HepG2 (cell line): ENCODE results near the gene TBC1D7. TPM values are rescaled to one million over a fixed set of nuclear protein-coding genes. Genes with fewer than 3 reads are reported as not detected.

Source experiments
- ATAC-seq: fragments of 200-7000 bp; cut with Tn5 transposase; 3 replicates; pipeline ENCODE4 v1.9.1; 2020; ENCODE audit warnings: mild to moderate bottlenecking, moderate library complexity
- BruUV-seq: library from RNA; stranded (reverse); fragments of 400-500 nt; replicated peaks from 2 replicates; lab custom pipeline; 2021; lab: Mats Ljungman, UMichigan
- CTCF ChIA-PET: fragments of 300-600 bp; formaldehyde crosslinking; extraction: SDS; loops from one replicate; lab custom pipeline; 2021; ENCODE audit warnings: low total read pairs, inconsistent platforms, low intra/inter-chr PET ratio; lab: Yijun Ruan, JAX
- POLR2A ChIA-PET: fragments of 350-600 bp; sonication (Branson Sonifier 250); formaldehyde crosslinking; loops from one replicate; lab custom pipeline; 2020; ENCODE audit warnings: antibody characterized with exemption, inconsistent platforms; lab: Yijun Ruan, JAX
- DNase-seq: peaks from one replicate; pipeline ENCODE4 v3.0.0-alpha.2; 2015; ENCODE audit warnings: low spot score
- FAIRE-seq: peaks from 3 replicates; lab custom pipeline; 2011; peaks lifted over from hg19 to GRCh38; lab: Jason Lieb, UNC
- H2AFZ ChIP-seq: one replicate; pipeline ENCODE4 v1.6.1; 2011; ENCODE audit warnings: low read length, inconsistent platforms
- H3K27ac ChIP-seq: fragments of 300-600 bp; 3 replicates; pipeline ENCODE4 v1.8.0; 2011; ENCODE audit warnings: mixed run types, mild to moderate bottlenecking, mixed read lengths, low read length, inconsistent platforms; ENCODE audit not compliant: insufficient read depth; ENCODE audit errors: extremely low read length
- H3K27me3 ChIP-seq, 2 experiments: fragments of 200-600 bp in 1 of 2; 2 replicates in 1 of 2; 3 replicates in 1 of 2; pipeline versions ENCODE4 v1.6.0 to v1.8.0; 2011; ENCODE audit warnings: low read length in 2 of 2, mild to moderate bottlenecking in 2 of 2, moderate library complexity in 2 of 2, inconsistent platforms in 1 of 2; ENCODE audit not compliant: insufficient read depth in 2 of 2, control insufficient read depth in 1 of 2
- H3K36me3 ChIP-seq, 2 experiments: fragments of 200-600 bp in 1 of 2; replicated peaks in 1 of 2; 2 replicates in 1 of 2; 3 replicates in 1 of 2; pipeline versions ENCODE4 v1.5.1 to v1.8.0; 2011; ENCODE audit warnings: low read length in 2 of 2, inconsistent platforms in 1 of 2; ENCODE audit not compliant: insufficient read depth in 2 of 2, control insufficient read depth in 1 of 2
- H3K4me1 ChIP-seq: 2 replicates; pipeline ENCODE4 v1.5.1; 2012; ENCODE audit warnings: low read length, inconsistent platforms; ENCODE audit not compliant: insufficient read depth
- H3K4me2 ChIP-seq: 2 replicates; pipeline ENCODE4 v1.6.0; 2011; ENCODE audit warnings: low read depth, low read length, inconsistent platforms
- H3K4me3 ChIP-seq, 3 experiments: fragments of 200-600 bp in 1 of 3; sonication (generic), shearing (Covaris generic) in 1 of 3; replicated peaks in 1 of 3; 2 replicates each; pipeline ENCODE4 v1.5.1; 2011 to 2016; ENCODE audit warnings: low read length in 3 of 3, inconsistent platforms in 2 of 3, low read depth in 2 of 3, mild to moderate bottlenecking in 2 of 3, control low read depth in 1 of 3, mixed read lengths in 1 of 3; ENCODE audit not compliant: insufficient read depth in 1 of 3
- H3K79me2 ChIP-seq: one replicate; pipeline ENCODE4 v1.6.1; 2011; ENCODE audit warnings: low read length, inconsistent platforms; ENCODE audit not compliant: insufficient read depth
- H3K9ac ChIP-seq: 2 replicates; pipeline ENCODE4 v1.6.0; 2011; ENCODE audit warnings: mild to moderate bottlenecking, low read depth, low read length, inconsistent platforms; ENCODE audit not compliant: insufficient read depth
- H3K9me3 ChIP-seq: 2 replicates; pipeline ENCODE4 v1.5.1; 2012; ENCODE audit warnings: mild to moderate bottlenecking, low read length
- H4K20me1 ChIP-seq: 2 replicates; pipeline ENCODE4 v1.6.0; 2011; ENCODE audit warnings: inconsistent platforms, mild to moderate bottlenecking, low read length, moderate library complexity; ENCODE audit not compliant: insufficient read depth
- NFE2L2 ChIP-seq: fragments of 150-350 bp; IDR thresholded peaks from 2 replicates; pipeline ENCODE4 v1.6.1; 2014; ENCODE audit warnings: low read length
- PHF5A ChIP-seq: IDR thresholded peaks from one replicate; pipeline ENCODE4 v1.6.1; 2018; ENCODE audit warnings: low read depth, missing genetic modification reagents; ENCODE audit not compliant: unreplicated experiment
- RXRB ChIP-seq: IDR thresholded peaks from 2 replicates; pipeline ENCODE4 v1.6.1; 2016; ENCODE audit warnings: borderline replicate concordance, missing genetic modification reagents, missing compliant biosample characterization
- SOX6 ChIP-seq, 2 experiments: fragments of 450-650 bp in 1 of 2; sonication (generic) in 1 of 2; formaldehyde crosslinking in 1 of 2; IDR thresholded peaks; 2 replicates each; pipeline versions ENCODE4 v1.4.0 to v1.6.1; 2017 to 2020; ENCODE audit warnings: antibody characterized with exemption in 1 of 2, mild to moderate bottlenecking in 1 of 2, missing genetic modification reagents in 1 of 2
- SRSF4 ChIP-seq: fragments of 200-400 bp; formaldehyde crosslinking; IDR thresholded peaks from one replicate; pipeline ENCODE4 v1.6.1; 2018; ENCODE audit warnings: mild to moderate bottlenecking, low read depth, low read length, moderate library complexity; ENCODE audit not compliant: poor library complexity, severe bottlenecking
- ZBTB20 ChIP-seq: sonication (generic); formaldehyde crosslinking; IDR thresholded peaks from 2 replicates; pipeline ENCODE4 v1.8.1; 2023; ENCODE audit warnings: missing genetic modification reagents, low read depth, mild to moderate bottlenecking, borderline replicate concordance
- ZKSCAN5 ChIP-seq: sonication (generic); formaldehyde crosslinking; IDR thresholded peaks from 2 replicates; pipeline ENCODE4 v1.5.1; 2020; ENCODE audit warnings: mild to moderate bottlenecking, missing genetic modification reagents
- ZNF235 ChIP-seq: sonication (generic); formaldehyde crosslinking; IDR thresholded peaks from 2 replicates; pipeline ENCODE4 v1.8.1; 2023; ENCODE audit warnings: mild to moderate bottlenecking, missing genetic modification reagents, borderline replicate concordance
- ZNF260 ChIP-seq: sonication (generic); formaldehyde crosslinking; IDR thresholded peaks from 2 replicates; pipeline ENCODE4 v1.4.0; 2020; ENCODE audit warnings: missing genetic modification reagents, low read depth, mild to moderate bottlenecking, borderline replicate concordance
- WGBS: methylation state at CpG from one replicate; pipeline ENCODE4 v1.1.6; 2017; ENCODE audit warnings: low lambda C conversion rate; 5-methylcytosine and 5-hydroxymethylcytosine counted together
- in situ Hi-C: cut with HindIII; loops from 2 replicates; pipeline ENCODE4 v1.10.0; 2017; ENCODE audit warnings: low pct_unique_long_range_greater_than_20kb; ENCODE audit not compliant: extremely low pct_ligation_motif_present
- intact Hi-C: fragments of 100-400 bp; cut with micrococcal nuclease; formaldehyde crosslinking; loops from one replicate; pipeline ENCODE4 v1.10.0; 2022; ENCODE audit not compliant: unreplicated experiment
- polyA plus RNA-seq, 8 experiments: library from polyadenylated mRNA; depleted of rRNA in 3 of 8; stranded (reverse) in 7 of 8; unstranded in 1 of 8; fragments of >200 nt; fragmentation: Illumina TruSeq in 4 of 8; extraction: Trizol in 4 of 8; gene quantifications; 2 replicates each; pipeline versions ENCODE4 v1.2.1 to v1.2.3, GENCODE V29; 2011 to 2016; ENCODE audit warnings: low read depth in 4 of 8, missing spikeins in 1 of 8, mixed read lengths in 1 of 8; ENCODE audit not compliant: insufficient read depth in 1 of 8
- total RNA-seq, 5 experiments: library from RNA; depleted of rRNA; stranded (reverse); fragments of >200 nt; fragmentation: Illumina TruSeq; extraction: Trizol; gene quantifications; 2 replicates each; pipeline ENCODE4 v1.2.3, GENCODE V29; 2016; ENCODE audit warnings: low read depth in 1 of 5
- TF ChIP-seq, protein P1 (sequence below): sonication (generic); formaldehyde crosslinking; IDR thresholded peaks from 2 replicates; pipeline ENCODE4 v1.8.0; 2022; ENCODE audit warnings: missing genetic modification reagents, mild to moderate bottlenecking, borderline replicate concordance
- TF ChIP-seq, protein P2 (sequence below): sonication (generic); formaldehyde crosslinking; IDR thresholded peaks from 2 replicates; pipeline ENCODE4 v1.4.0; 2020; ENCODE audit warnings: missing genetic modification reagents
- TF ChIP-seq, protein P3 (sequence below): sonication (generic); formaldehyde crosslinking; IDR thresholded peaks from 2 replicates; pipeline ENCODE4 v1.4.0; 2020; ENCODE audit warnings: missing genetic modification reagents, borderline replicate concordance

Gene TBC1D7
- total and polyA plus RNA-seq, 2 of the 13 experiments (the other 11 are each of a cell fraction or from before 2014, with no cell fraction given) = 23.3 to 30.8 TPM

GRCh38 chr6:13368079-13368730, 39.9 kb upstream of the TBC1D7 start:
- no TSS peak for BruUV-seq
- ATAC-seq = no peak
- no peak overlapping the region for H3K9ac ChIP-seq
- H3K27me3 ChIP-seq = no peaks in the 10 kb centered on the region
- peaks cover 0 to 2% of the 10 kb centered on the region in 2 experiments; a peak in 2 of 5 replicates for H3K36me3 ChIP-seq
- H3K4me2 ChIP-seq = no peak overlapping the region
- POLR2A ChIA-PET = no interaction called here
- no peaks in the 10 kb centered on the region for H3K79me2 ChIP-seq
- H3K4me3 ChIP-seq = no peak overlapping the region
- H3K4me1 ChIP-seq = peaks cover 16% of the 10 kb centered on the region
- H4K20me1 ChIP-seq = no peaks in the 10 kb centered on the region; the same call in 1 of the 2 replicates
- DNase-seq = no peak
- no peak for FAIRE-seq
- in situ Hi-C loops = no loop called here
- no peak overlapping the region for H3K27ac ChIP-seq
- H3K9me3 ChIP-seq = no peaks in the 10 kb centered on the region
- CTCF ChIA-PET = no interaction called here
- intact Hi-C loops = no loop called here
- WGBS = 86% methylated on average over 7 of the region's 7 CpGs
- H2AFZ ChIP-seq = no peak overlapping the region
- no peak for TF ChIP-seq PHF5A (CRISPR knock-in tag)
- TF ChIP-seq RXRB (CRISPR knock-in tag) = no peak
- no peak for TF ChIP-seq ZBTB20
- TF ChIP-seq, protein P1, sequence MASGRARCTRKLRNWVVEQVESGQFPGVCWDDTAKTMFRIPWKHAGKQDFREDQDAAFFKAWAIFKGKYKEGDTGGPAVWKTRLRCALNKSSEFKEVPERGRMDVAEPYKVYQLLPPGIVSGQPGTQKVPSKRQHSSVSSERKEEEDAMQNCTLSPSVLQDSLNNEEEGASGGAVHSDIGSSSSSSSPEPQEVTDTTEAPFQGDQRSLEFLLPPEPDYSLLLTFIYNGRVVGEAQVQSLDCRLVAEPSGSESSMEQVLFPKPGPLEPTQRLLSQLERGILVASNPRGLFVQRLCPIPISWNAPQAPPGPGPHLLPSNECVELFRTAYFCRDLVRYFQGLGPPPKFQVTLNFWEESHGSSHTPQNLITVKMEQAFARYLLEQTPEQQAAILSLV = no peak
- no peak for TF ChIP-seq ZKSCAN5 (CRISPR knock-in tag)
- TF ChIP-seq SRSF4 = no peak
- TF ChIP-seq, protein P2, sequence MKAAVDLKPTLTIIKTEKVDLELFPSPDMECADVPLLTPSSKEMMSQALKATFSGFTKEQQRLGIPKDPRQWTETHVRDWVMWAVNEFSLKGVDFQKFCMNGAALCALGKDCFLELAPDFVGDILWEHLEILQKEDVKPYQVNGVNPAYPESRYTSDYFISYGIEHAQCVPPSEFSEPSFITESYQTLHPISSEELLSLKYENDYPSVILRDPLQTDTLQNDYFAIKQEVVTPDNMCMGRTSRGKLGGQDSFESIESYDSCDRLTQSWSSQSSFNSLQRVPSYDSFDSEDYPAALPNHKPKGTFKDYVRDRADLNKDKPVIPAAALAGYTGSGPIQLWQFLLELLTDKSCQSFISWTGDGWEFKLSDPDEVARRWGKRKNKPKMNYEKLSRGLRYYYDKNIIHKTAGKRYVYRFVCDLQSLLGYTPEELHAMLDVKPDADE (CRISPR knock-in tag) = no peak
- no peak for TF ChIP-seq ZNF260 (CRISPR knock-in tag)
- TF ChIP-seq SOX6 (IDR thresholded peaks at IDR 0.05) = no peak
- TF ChIP-seq SOX6 (CRISPR knock-in tag; IDR thresholded peaks at IDR 0.05) = no peak
- TF ChIP-seq, protein P3, sequence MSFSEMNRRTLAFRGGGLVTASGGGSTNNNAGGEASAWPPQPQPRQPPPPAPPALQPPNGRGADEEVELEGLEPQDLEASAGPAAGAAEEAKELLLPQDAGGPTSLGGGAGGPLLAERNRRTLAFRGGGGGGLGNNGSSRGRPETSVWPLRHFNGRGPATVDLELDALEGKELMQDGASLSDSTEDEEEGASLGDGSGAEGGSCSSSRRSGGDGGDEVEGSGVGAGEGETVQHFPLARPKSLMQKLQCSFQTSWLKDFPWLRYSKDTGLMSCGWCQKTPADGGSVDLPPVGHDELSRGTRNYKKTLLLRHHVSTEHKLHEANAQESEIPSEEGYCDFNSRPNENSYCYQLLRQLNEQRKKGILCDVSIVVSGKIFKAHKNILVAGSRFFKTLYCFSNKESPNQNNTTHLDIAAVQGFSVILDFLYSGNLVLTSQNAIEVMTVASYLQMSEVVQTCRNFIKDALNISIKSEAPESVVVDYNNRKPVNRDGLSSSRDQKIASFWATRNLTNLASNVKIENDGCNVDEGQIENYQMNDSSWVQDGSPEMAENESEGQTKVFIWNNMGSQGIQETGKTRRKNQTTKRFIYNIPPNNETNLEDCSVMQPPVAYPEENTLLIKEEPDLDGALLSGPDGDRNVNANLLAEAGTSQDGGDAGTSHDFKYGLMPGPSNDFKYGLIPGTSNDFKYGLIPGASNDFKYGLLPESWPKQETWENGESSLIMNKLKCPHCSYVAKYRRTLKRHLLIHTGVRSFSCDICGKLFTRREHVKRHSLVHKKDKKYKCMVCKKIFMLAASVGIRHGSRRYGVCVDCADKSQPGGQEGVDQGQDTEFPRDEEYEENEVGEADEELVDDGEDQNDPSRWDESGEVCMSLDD (CRISPR knock-in tag) = no peak
- no peak for TF ChIP-seq NFE2L2
- TF ChIP-seq ZNF235 = no peak
